ENCODE data around the gene SYK. TPM values are rescaled to one million over a fixed set of nuclear protein-coding genes. Genes with fewer than 3 reads are reported as not detected.

Gene SYK
- polyA plus RNA-seq, 1 donor, result 27.3 TPM

- H3K4me1 ChIP-seq (ENCODE audit: control insufficient read depth, insufficient read depth, low read length), result no peaks in the 10 kb centered on the region
Observed at GRCh38 chr9:90914196-90914595, 112.6 kb downstream of the SYK start.

DNA sequence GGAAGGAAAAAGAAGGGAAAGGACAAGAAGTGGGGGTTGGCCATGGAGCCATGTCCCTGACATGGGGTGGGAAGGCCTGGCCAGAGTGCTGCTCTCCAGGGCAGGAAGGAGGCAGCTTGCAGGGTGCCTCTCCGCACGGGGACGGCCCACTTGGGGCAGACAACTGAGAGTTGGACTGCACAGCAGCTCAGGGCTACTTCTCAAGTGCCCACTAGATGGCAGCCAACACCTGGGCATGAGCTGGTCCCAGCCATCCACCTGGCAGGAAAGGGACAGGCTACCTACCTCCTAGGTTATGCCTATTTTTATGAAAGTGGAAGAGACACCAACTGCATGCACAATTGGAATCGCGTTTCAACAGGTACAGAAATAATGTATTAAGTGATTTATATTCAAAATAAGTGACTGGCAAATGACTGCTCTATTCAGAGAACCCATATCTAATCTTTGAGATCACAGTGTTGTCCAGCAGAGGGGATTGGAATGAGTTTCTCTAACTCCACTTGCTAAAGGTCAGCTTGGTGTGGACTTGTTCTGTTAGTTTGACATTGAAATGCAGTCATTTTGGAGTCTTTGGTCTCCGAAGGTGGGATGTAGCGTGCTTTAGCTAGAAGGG is 113.4 kb downstream of the SYK start:
- Histone ChIP-seq H3K4me3 (ENCODE audit: low read length) (no peak overlapping the region), H3K27ac (ENCODE audit: low read length) (no peak overlapping the region), H3K27me3 (ENCODE audit: control insufficient read depth, insufficient read depth, low read length) (no peaks in the 10 kb centered on the region), H3K4me1 (ENCODE audit: control insufficient read depth, insufficient read depth, low read length) (no peaks in the 10 kb centered on the region), H3K36me3 (ENCODE audit: control insufficient read depth, insufficient read depth, low read length) (no peaks in the 10 kb centered on the region), H3K9me3 (ENCODE audit: control insufficient read depth, low read depth, low read length) (no peaks in the 10 kb centered on the region)
- DNase-seq, result peak; percentile 70 to 73
- WGBS (ENCODE audit: insufficient coverage, low lambda C conversion rate), result no CpG with 5 or more reads among the region's 7 CpGs

More at GRCh38 chr9:90914196-90914595, 112.6 kb downstream of the SYK start:
- H3K36me3 ChIP-seq (ENCODE audit: control insufficient read depth, insufficient read depth, low read length), result no peaks in the 10 kb centered on the region
- no CpG with 5 or more reads among the region's 14 CpGs for WGBS (ENCODE audit: insufficient coverage, low lambda C conversion rate)
- H3K4me3 ChIP-seq (ENCODE audit: low read length), result no peak overlapping the region
- DNase-seq, result no peak
- no peaks in the 10 kb centered on the region for H3K9me3 ChIP-seq (ENCODE audit: control insufficient read depth, low read depth, low read length)
- no peak overlapping the region for H3K27ac ChIP-seq (ENCODE audit: low read length)
- H3K27me3 ChIP-seq (ENCODE audit: control insufficient read depth, insufficient read depth, low read length), result no peaks in the 10 kb centered on the region

GRCh38 chr9:90915693-90916092 is 114.1 kb downstream of the SYK start:
- H3K36me3 ChIP-seq (ENCODE audit: control insufficient read depth, insufficient read depth, low read length), result no peaks in the 10 kb centered on the region
- H3K27ac ChIP-seq (ENCODE audit: low read length), result no peak overlapping the region
- no peaks in the 10 kb centered on the region for H3K9me3 ChIP-seq (ENCODE audit: control insufficient read depth, low read depth, low read length)
- WGBS (ENCODE audit: insufficient coverage, low lambda C conversion rate), result no CpG with 5 or more reads among the region's 6 CpGs
- H3K27me3 ChIP-seq (ENCODE audit: control insufficient read depth, insufficient read depth, low read length), result no peaks in the 10 kb centered on the region
- H3K4me1 ChIP-seq (ENCODE audit: control insufficient read depth, insufficient read depth, low read length), result no peaks in the 10 kb centered on the region
- DNase-seq, result peak in 1 of 2 donors; percentile 13
- no peak overlapping the region for H3K4me3 ChIP-seq (ENCODE audit: low read length)

- Histone ChIP-seq H3K4me1 (ENCODE audit: control insufficient read depth, insufficient read depth, low read length) (no peaks in the 10 kb centered on the region), H3K27me3 (ENCODE audit: control insufficient read depth, insufficient read depth, low read length) (no peaks in the 10 kb centered on the region), H3K27ac (ENCODE audit: low read length) (no peak overlapping the region), H3K4me3 (ENCODE audit: low read length) (no peak overlapping the region), H3K36me3 (ENCODE audit: control insufficient read depth, insufficient read depth, low read length) (no peaks in the 10 kb centered on the region), H3K9me3 (ENCODE audit: control insufficient read depth, low read depth, low read length) (no peaks in the 10 kb centered on the region)
- DNase-seq, result no peak
- WGBS (ENCODE audit: insufficient coverage, low lambda C conversion rate), result no CpG with 5 or more reads among the region's 11 CpGs
Observed at GRCh38 chr9:90916147-90916734, 114.6 kb downstream of the SYK start.

DNA sequence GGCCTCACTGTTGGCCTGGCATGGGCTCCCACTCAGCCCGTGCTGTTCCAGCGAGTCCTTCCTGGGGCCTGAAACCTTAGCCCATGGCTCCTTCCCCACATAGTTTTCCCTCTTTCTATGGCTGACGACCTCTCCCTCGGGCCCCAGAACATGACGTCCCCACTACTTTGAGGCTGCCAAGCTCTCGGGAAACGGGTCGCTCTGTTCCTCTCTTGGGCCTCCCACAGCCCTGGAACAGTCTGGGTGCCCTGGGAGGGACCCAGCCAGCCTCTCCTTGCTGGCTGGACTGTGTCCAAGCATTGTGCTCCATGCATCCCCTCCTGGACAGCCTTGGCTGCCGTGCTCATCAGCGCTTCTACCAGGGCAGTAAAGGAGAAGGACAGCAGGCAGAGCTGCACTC is 118.3 kb downstream of the SYK start:
- H3K4me1 ChIP-seq (ENCODE audit: control insufficient read depth, insufficient read depth, low read length), result no peaks in the 10 kb centered on the region
- H3K9me3 ChIP-seq (ENCODE audit: control insufficient read depth, low read depth, low read length), result no peaks in the 10 kb centered on the region
- no peaks in the 10 kb centered on the region for H3K27me3 ChIP-seq (ENCODE audit: control insufficient read depth, insufficient read depth, low read length)
- no peak overlapping the region for H3K4me3 ChIP-seq (ENCODE audit: low read length)
- no peak overlapping the region for H3K27ac ChIP-seq (ENCODE audit: low read length)
- 60% methylated on average over 2 of the region's 10 CpGs for WGBS (ENCODE audit: insufficient coverage, low lambda C conversion rate)
- no peak for DNase-seq
- H3K36me3 ChIP-seq (ENCODE audit: control insufficient read depth, insufficient read depth, low read length), result no peaks in the 10 kb centered on the region

- H3K4me1 ChIP-seq (ENCODE audit: control insufficient read depth, insufficient read depth, low read length), result no peaks in the 10 kb centered on the region
- no CpG with 5 or more reads among the region's 8 CpGs for WGBS (ENCODE audit: insufficient coverage, low lambda C conversion rate)
- no peak overlapping the region for H3K4me3 ChIP-seq (ENCODE audit: low read length)
Observed at GRCh38 chr9:90921104-90921503, 119.5 kb downstream of the SYK start.

GRCh38 chr9:90921969-90922368 is 120.3 kb downstream of the SYK start:
- Histone ChIP-seq H3K36me3 (ENCODE audit: control insufficient read depth, insufficient read depth, low read length) (no peaks in the 10 kb centered on the region), H3K9me3 (ENCODE audit: control insufficient read depth, low read depth, low read length) (no peaks in the 10 kb centered on the region), H3K4me1 (ENCODE audit: control insufficient read depth, insufficient read depth, low read length) (no peaks in the 10 kb centered on the region), H3K4me3 (ENCODE audit: low read length) (no peak overlapping the region), H3K27me3 (ENCODE audit: control insufficient read depth, insufficient read depth, low read length) (no peaks in the 10 kb centered on the region), H3K27ac (ENCODE audit: low read length) (no peak overlapping the region)
- no CpG with 5 or more reads among the region's 7 CpGs for WGBS (ENCODE audit: insufficient coverage, low lambda C conversion rate)
- DNase-seq, result no peak

More at GRCh38 chr9:90921104-90921503, 119.5 kb downstream of the SYK start:
- Histone ChIP-seq H3K9me3 (ENCODE audit: control insufficient read depth, low read depth, low read length) (no peaks in the 10 kb centered on the region), H3K27ac (ENCODE audit: low read length) (no peak overlapping the region), H3K36me3 (ENCODE audit: control insufficient read depth, insufficient read depth, low read length) (no peaks in the 10 kb centered on the region), H3K27me3 (ENCODE audit: control insufficient read depth, insufficient read depth, low read length) (no peaks in the 10 kb centered on the region)
- DNase-seq, result peak in 1 of 2 donors; percentile 13

- Histone ChIP-seq H3K9me3 (ENCODE audit: control insufficient read depth, low read depth, low read length) (no peaks in the 10 kb centered on the region), H3K4me1 (ENCODE audit: control insufficient read depth, insufficient read depth, low read length) (no peaks in the 10 kb centered on the region), H3K4me3 (ENCODE audit: low read length) (no peak overlapping the region), H3K27me3 (ENCODE audit: control insufficient read depth, insufficient read depth, low read length) (no peaks in the 10 kb centered on the region), H3K27ac (ENCODE audit: low read length) (no peak overlapping the region), H3K36me3 (ENCODE audit: control insufficient read depth, insufficient read depth, low read length) (no peaks in the 10 kb centered on the region)
- WGBS (ENCODE audit: insufficient coverage, low lambda C conversion rate), result 100% methylated on average over 2 of the region's 2 CpGs
- DNase-seq, result no peak
Observed at GRCh38 chr9:90925581-90926257, 124.1 kb downstream of the SYK start.

GRCh38 chr9:90926936-90927335 is 125.3 kb downstream of the SYK start:
- WGBS (ENCODE audit: insufficient coverage, low lambda C conversion rate), result 100% methylated on average over 1 of the region's 3 CpGs
- H3K4me1 ChIP-seq (ENCODE audit: control insufficient read depth, insufficient read depth, low read length), result no peaks in the 10 kb centered on the region

DNA sequence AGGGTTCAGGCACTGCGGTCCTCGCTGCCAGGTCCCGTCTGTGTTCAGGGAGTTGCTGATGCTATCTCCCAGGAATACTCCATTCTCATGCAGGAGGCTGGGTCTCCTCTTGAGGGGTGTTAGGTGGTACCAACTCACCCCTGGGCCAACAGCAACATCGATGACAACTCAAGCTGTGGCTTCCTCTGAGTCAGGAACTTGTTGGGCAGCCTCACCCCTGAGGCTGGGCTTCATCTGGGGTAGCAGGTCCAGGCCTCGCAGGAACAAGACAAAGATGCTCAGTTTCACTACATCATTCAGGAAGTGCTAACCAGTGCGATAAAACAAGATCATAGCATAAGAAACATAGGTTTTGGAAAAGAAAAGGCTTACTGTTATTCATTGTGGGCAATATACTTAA is 125.9 kb downstream of the SYK start:
- no peak overlapping the region for H3K4me3 ChIP-seq (ENCODE audit: low read length)
- no peak for DNase-seq
- no peak overlapping the region for H3K27ac ChIP-seq (ENCODE audit: low read length)
- no peaks in the 10 kb centered on the region for H3K36me3 ChIP-seq (ENCODE audit: control insufficient read depth, insufficient read depth, low read length)
- no peaks in the 10 kb centered on the region for H3K4me1 ChIP-seq (ENCODE audit: control insufficient read depth, insufficient read depth, low read length)
- H3K9me3 ChIP-seq (ENCODE audit: control insufficient read depth, low read depth, low read length), result no peaks in the 10 kb centered on the region
- WGBS (ENCODE audit: insufficient coverage, low lambda C conversion rate), result 100% methylated on average over 1 of the region's 6 CpGs
- no peaks in the 10 kb centered on the region for H3K27me3 ChIP-seq (ENCODE audit: control insufficient read depth, insufficient read depth, low read length)

More at GRCh38 chr9:90926936-90927335, 125.3 kb downstream of the SYK start:
- H3K36me3 ChIP-seq (ENCODE audit: control insufficient read depth, insufficient read depth, low read length), result no peaks in the 10 kb centered on the region
- no peak overlapping the region for H3K27ac ChIP-seq (ENCODE audit: low read length)
- H3K9me3 ChIP-seq (ENCODE audit: control insufficient read depth, low read depth, low read length), result no peaks in the 10 kb centered on the region
- no peaks in the 10 kb centered on the region for H3K27me3 ChIP-seq (ENCODE audit: control insufficient read depth, insufficient read depth, low read length)
- no peak for DNase-seq
- H3K4me3 ChIP-seq (ENCODE audit: low read length), result no peak overlapping the region

Measured in large intestine (tissue), 3 donors.